GM18858 (cell line): ENCODE data around the gene PRR15.

Experiments
- ATAC-seq: cut with Tn5 transposase; IDR thresholded peaks from one replicate; pipeline ENCODE4 v1.9.1; 2021; ENCODE audit not compliant: unreplicated experiment

PRR15 gene

GRCh38 chr7:29609162-29610037, 45.8 kb downstream of the PRR15 start:
- no peak for ATAC-seq

- no peak for ATAC-seq
These were observed 46.5 kb downstream of the PRR15 start for GRCh38 chr7:29610086-29610485.

GRCh38 chr7:29611941-29612544, 48.4 kb downstream of the PRR15 start:
- no peak for ATAC-seq

GRCh38 chr7:29612596-29612995, 49.0 kb downstream of the PRR15 start:
- ATAC-seq = no peak

GRCh38 chr7:29613100-29613499, 49.5 kb downstream of the PRR15 start:
- no peak for ATAC-seq

- no peak for ATAC-seq
These were observed 50.6 kb downstream of the PRR15 start for GRCh38 chr7:29614229-29614628.
